GM12892 (cell line): Measurements from ENCODE around the gene CCNK.

Source experiments
- DNase-seq: peaks from one replicate; pipeline ENCODE4 v3.0.0; 2011; ENCODE audit not compliant: insufficient read length
- FAIRE-seq: peaks from 2 replicates; lab custom pipeline; 2011; peaks lifted over from hg19 to GRCh38; lab: Jason Lieb, UNC
- POLR2A ChIP-seq: IDR thresholded peaks from 2 replicates; pipeline ENCODE4 v1.6.1; 2011; ENCODE audit warnings: low read depth, low read length, control low read depth
- POLR2AphosphoS5 ChIP-seq: IDR thresholded peaks from 2 replicates; pipeline ENCODE4 v1.6.1; 2011; ENCODE audit warnings: low read depth, low read length, control low read depth
- TAF1 ChIP-seq: IDR thresholded peaks from 2 replicates; pipeline ENCODE4 v1.6.1; 2011; ENCODE audit warnings: low read depth, mild to moderate bottlenecking, control low read depth, low read length, borderline replicate concordance

The CCNK gene

DNA sequence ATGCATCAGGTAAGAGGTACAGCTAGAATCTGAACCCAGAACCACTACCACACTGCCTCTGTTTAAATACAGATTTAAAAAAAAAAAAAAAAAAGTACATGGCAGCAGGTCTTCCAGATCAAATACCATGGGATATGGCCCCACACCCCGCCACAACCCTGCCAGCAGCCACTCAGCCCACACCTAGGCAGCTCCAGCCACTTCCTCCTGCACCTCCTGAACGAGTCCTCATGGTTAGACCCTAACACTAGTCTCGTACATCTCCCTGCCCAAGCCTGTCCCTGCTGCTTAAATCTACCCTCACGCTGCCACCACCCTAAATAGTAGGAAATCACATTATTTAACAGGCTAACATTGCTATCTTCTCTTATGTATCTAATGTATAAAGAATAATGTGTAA, 13.1 kb upstream of the CCNK start:
- TF ChIP-seq POLR2A (no peak), TAF1 (no peak)
- FAIRE-seq (no peak), DNase-seq (no peak)

DNA sequence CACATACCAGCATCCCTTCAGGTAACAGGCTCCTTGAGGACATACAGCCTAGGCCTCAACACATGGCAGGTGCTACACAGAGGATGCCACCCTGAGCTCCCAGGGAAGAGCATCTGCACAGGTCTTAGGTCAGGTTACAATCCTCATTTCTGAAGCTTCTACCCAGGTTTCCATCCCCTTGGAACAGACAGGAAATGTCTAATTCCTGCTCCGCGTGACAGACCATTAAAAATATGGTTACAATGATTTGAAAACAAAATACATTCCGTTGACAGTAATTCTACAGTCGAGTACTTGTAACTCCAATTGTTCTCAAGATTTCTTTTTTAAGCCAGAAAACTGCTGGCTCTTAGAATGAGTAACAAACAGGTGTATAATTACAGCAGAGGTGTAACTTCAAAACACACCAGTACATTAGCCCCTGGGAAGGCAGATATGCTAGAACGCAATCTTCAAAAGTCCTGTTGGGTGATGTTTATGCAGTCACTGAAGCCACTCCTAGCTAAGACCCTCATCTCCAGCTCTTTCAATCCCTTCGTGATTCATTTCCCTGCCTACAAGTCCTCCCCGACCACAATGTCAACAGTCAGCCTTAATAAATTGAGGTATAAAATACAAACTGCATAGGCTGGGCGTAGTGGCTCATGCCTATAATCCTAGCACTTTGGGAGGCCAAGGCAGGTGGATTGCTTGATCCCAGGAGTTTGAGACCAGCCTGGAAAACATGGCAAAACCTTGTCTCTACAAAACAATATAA, 12.2 kb upstream of the CCNK start:
- TF ChIP-seq POLR2AphosphoS5 (no peak), TAF1 (no peak), POLR2A (no peak)
- FAIRE-seq (no peak), DNase-seq (no peak)

DNA sequence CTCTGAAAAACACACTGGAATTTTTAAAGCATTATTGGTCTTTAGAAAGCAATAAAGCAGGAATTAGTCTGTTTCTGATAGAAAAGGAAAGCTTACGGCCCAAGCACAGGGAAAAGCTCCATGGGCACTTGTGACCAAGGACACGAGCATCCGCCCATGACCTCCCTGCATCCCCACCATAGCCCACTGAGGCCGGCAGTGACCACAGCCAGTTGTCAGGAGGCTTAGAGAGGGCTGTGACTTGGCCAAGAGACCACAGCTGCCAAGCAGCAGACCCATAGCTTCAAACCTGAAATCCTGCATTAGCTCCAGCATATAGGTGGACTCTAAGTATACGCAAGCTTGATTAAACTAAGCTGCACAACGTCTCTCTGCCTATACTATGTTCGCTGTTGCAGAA, 9.5 kb upstream of the CCNK start:
- DNase-seq (no peak), FAIRE-seq (no peak)
- TF ChIP-seq POLR2A (no peak), POLR2AphosphoS5 (no peak), TAF1 (no peak)

DNA sequence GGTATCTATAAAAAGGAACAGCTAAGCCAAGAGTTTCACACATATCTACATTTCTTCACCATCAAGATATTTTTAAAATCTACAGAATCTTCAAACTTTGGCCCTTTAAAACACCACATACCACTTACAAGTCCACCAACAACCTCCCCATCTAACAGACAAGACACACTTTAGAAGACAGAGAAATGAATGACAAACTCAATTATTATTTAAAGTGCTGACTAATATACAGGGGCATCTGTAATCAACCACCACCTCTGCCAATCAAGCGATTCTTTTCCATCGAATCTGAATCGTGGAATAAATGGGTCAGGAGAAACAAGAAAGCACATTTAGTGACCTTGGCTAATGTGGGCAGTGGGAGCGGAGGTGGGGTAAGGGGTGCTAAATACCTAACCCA, 8.3 kb upstream of the CCNK start:
- TF ChIP-seq POLR2AphosphoS5 = no peak
- no peak for TF ChIP-seq TAF1
- TF ChIP-seq POLR2A = no peak
- no peak for FAIRE-seq
- DNase-seq = no peak

DNA sequence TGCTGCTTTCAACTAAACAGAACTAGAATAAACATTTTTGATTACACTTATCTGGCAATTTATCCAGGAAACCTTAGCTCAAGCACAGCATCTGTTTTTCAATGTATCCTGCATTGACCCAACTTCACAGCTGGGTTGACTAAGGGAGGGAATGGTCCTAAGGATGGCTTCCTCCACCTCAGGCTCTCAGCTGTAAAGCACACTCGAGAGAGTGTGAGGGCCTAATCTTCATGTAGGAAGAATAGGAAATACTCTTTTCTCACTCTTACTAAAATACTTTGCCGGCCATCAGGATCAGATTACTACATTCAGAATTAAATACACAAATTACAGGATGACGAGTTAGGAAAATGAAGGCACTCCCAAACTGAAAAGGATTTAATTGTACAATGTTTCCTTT, 7.8 kb upstream of the CCNK start:
- TF ChIP-seq POLR2A = no peak
- no peak for TF ChIP-seq TAF1
- TF ChIP-seq POLR2AphosphoS5 = no peak
- DNase-seq = no peak
- no peak for FAIRE-seq

DNA sequence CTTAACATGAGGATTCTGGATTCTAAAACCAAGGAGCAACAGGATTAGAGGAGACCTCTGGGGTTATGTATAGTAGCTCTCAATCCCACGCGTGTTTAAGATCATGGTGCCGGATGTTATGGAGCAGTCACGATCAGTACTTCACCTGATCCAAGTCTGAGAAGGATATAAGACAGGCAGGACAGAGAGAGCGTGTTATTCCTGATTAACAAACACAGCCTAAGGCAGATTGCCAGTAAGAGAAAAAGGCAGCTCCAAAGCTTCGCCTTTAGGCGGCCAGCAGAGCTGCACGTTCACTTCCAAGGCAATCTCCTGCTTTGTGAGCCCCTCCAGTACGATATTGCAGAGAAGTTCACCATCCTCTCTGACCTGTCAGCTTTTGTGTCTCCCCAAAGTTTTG, 6.0 kb upstream of the CCNK start:
- no peak for FAIRE-seq
- DNase-seq = no peak
- no peak for TF ChIP-seq POLR2AphosphoS5
- TF ChIP-seq POLR2A = no peak
- TF ChIP-seq TAF1 = no peak

DNA sequence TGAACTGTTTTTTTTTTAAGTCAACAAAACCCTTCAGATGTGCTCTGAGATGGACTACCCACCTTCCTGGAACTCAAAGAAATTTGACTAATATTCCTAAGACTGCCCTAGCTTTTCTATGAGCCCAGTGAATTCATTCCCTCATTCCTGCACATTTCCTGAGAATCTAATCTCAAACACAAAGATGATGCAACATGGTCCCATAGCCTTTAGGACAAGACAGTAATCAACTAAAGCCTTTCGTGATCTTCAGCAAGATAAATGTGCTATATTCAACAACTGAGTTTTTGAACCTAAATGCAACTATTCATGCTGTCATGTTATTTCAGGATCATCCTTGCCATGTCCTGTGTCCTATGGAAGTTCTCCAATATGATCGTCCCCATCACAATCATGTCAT, 5.5 kb upstream of the CCNK start:
- DNase-seq (no peak), FAIRE-seq (no peak)
- TF ChIP-seq POLR2A = no peak
- TF ChIP-seq TAF1 = no peak
- TF ChIP-seq POLR2AphosphoS5 = no peak

DNA sequence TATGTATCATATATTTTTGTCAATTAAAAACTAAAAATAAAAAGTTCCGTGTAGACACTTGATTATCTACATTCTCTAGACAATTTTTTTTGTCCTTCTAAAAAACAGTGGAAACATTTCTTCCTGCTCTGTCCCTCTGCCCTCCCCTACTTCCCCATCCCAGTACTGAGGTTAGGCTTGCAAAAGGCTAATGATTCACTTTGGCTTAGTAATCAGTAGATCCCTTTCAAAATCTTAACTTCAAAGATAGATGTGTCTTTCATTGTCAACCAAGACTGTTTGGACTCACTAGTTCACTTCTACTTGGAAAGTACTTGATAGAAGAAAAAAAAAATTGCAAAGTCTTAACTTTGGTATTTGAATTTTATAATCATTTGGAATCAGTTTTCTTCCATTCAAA, 4.3 kb upstream of the CCNK start:
- DNase-seq = no peak
- FAIRE-seq = no peak
- TF ChIP-seq TAF1 (no peak), POLR2AphosphoS5 (no peak), POLR2A (no peak)

DNA sequence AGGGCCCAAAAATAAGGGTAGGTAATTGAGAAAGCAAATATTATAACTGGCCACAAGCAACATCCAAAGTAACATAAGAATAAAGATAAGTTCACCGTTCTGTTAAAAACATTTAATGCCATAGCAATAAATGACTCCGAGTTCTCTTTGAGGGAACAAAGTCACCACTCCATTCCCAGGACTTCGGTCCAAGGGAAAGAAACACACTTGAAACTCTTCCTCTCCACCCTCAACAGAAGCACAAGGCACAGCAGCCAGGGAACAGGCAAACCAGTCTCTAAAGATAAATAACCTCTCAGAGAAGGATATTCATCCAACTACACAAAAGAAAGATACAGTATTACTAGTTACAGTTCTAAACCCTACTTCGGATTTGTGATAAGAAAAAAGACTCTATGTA, 3.1 kb upstream of the CCNK start:
- FAIRE-seq (no peak), DNase-seq (no peak)
- TF ChIP-seq TAF1 (no peak), POLR2A (no peak), POLR2AphosphoS5 (no peak)

DNA sequence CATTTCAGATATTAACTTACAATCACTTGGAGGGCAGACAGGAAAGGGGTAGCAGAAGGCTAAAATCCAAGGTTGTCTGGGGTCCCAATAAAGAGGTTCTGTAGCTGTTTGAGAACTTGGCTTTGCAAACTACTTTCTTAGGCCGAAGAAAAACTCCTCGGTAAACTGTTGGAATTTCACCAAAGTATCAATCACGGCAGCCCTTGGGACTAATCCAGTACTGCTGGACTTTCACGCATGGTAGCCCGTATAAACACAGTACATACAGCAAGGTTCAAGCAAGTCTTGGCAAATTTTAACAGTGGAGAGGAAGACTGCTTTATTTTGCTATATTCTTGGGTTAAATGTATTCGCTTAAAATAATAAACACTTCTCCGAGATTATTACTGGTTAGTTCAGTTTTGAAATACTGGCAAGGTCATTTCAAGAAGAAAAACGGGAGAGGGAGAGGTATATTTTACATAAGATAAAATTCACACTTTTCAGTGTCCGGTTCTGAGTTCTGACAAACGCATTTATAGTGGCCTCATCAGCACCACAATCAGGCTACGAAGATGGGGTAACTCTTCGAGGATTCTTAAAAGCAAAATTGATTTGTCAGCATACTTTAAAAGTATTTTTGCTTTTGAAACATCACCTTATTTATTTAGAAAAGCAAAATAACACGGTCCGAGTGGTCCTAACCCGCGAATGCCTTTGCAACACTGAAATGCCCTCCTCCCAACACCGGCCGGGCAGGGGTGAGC, 1.9 kb upstream of the CCNK start:
- no peak for TF ChIP-seq TAF1
- DNase-seq (no peak), FAIRE-seq (no peak)

DNA sequence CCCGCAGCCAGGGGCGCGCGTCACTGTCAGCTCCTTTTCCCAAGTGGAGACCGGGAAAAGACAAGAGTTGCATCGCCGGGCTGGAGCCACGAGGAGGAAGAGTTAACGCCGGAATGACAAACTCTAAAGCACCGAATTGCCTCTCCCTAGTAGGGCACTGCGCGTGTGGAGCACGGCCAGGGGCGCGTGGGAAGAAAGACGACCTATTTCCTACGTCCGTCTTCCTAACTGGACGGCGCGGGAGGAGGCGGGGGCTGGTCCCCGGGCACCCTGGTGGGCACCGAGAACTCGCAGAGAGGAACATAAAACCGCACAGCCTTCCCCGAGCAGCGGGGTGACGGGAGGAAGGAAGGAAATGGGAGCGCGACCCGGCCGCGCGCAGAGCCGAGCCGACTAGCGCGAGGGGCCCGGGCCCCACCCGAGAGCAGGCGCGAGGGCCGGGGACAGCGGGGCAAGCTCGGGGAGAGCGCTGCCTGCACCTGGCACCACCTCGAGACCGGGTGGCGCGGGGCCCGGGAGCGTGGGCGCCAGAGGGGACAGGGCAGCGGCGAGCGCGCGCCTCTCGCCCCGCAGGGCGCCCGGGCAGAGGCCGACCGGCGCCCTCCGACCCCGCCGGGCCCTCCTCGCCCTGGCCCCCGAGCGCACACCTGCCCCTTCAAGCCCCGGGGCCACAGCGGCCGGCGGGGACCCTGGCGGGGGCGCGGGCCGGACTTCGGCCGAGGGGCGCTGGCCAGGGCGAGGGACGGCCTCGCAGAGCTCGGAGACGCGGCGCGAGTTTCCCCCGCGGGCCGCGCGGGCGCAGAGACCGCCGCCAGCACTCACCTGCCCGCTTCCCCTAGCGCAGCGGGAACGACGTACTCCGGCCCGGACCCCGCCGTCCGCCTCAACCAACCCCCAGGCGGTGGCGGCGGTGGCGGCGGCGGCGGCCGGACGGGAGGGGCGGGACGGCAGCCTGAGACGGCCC, 1.0 kb upstream of the CCNK start, which contains the start of gene SETD3:
Gene SETD3, minus strand, starts transcription at position 954 of the 964 bp plus-strand sequence. CDS start 15,054 bp downstream, outside the sequence.
- DNase-seq = peak; percentile 36
- peak; percentile 68 for FAIRE-seq
- no peak for TF ChIP-seq POLR2AphosphoS5
- peak; percentile 55; the same call in 1 of the 2 replicates for TF ChIP-seq POLR2A
